OCI-LY1 (cell line): ENCODE results near the gene CENPU.

Experiments used
- H2AFZ ChIP-seq: fragments of 200-600 bp; sonication (generic), shearing (Covaris generic); 2 replicates; pipeline ENCODE4 v1.6.0; 2014; ENCODE audit warnings: antibody characterized with exemption, mild to moderate bottlenecking, low read length
- H3F3A ChIP-seq: fragments of 200-600 bp; sonication (generic), shearing (Covaris generic); 2 replicates; pipeline ENCODE4 v1.6.0; 2014; ENCODE audit warnings: mild to moderate bottlenecking, antibody characterized with exemption, low read length, moderate library complexity; ENCODE audit not compliant: insufficient read depth
- H3K27ac ChIP-seq: fragments of 200-600 bp; sonication (generic); 2 replicates; pipeline ENCODE4 v1.5.1; 2014; ENCODE audit warnings: low read length, mixed run types, mild to moderate bottlenecking, low read depth; ENCODE audit not compliant: poor library complexity, severe bottlenecking
- H3K27me3 ChIP-seq: fragments of 200-600 bp; sonication (generic); 2 replicates; pipeline ENCODE4 v1.6.0; 2014; ENCODE audit warnings: antibody characterized with exemption, mild to moderate bottlenecking, low read length, moderate library complexity; ENCODE audit not compliant: insufficient read depth
- H3K36me3 ChIP-seq: fragments of 200-600 bp; sonication (generic); 2 replicates; pipeline ENCODE4 v1.6.1; 2014; ENCODE audit warnings: mild to moderate bottlenecking, antibody characterized with exemption, low read length, moderate library complexity, mixed read lengths; ENCODE audit not compliant: insufficient read depth
- H3K4me1 ChIP-seq: fragments of 200-600 bp; sonication (generic); 2 replicates; pipeline ENCODE4 v1.5.1; 2014; ENCODE audit warnings: mild to moderate bottlenecking, low read length, moderate library complexity; ENCODE audit not compliant: insufficient read depth, severe bottlenecking
- H3K4me2 ChIP-seq: fragments of 200-600 bp; sonication (generic), shearing (Covaris generic); 2 replicates; pipeline ENCODE4 v1.6.1; 2014; ENCODE audit warnings: low read length
- H3K4me3 ChIP-seq: fragments of 200-600 bp; sonication (generic); 2 replicates; pipeline ENCODE4 v1.5.1; 2014; ENCODE audit warnings: low read length, low read depth, mild to moderate bottlenecking, mixed read lengths; ENCODE audit not compliant: poor library complexity, severe bottlenecking
- H3K79me2 ChIP-seq: fragments of 200-600 bp; shearing (Covaris generic); 2 replicates; pipeline ENCODE4 v1.6.1; 2016; ENCODE audit warnings: mixed run types, low read length, mixed read lengths; ENCODE audit not compliant: insufficient read depth
- H3K9ac ChIP-seq: fragments of 200-600 bp; sonication (generic), shearing (Covaris generic); 2 replicates; pipeline ENCODE4 v1.6.1; 2014; ENCODE audit warnings: mild to moderate bottlenecking, low read length, mixed read lengths
- H3K9me2 ChIP-seq: fragments of 200-600 bp; sonication (generic), shearing (Covaris generic); 2 replicates; pipeline ENCODE4 v1.6.1; 2014; ENCODE audit warnings: low read depth, mild to moderate bottlenecking, low read length, mixed read lengths
- H3K9me3 ChIP-seq: fragments of 200-600 bp; shearing (Covaris generic); 2 replicates; pipeline ENCODE4 v1.6.1; 2014; ENCODE audit warnings: low read length, mixed read lengths
- H4K20me1 ChIP-seq: fragments of 200-600 bp; sonication (generic), shearing (Covaris generic); 2 replicates; pipeline ENCODE4 v1.6.0; 2016; ENCODE audit warnings: mild to moderate bottlenecking, low read length; ENCODE audit not compliant: insufficient read depth
- CTCF ChIP-seq: fragments of 200-600 bp; sonication (generic), shearing (Covaris generic); IDR thresholded peaks from 2 replicates; pipeline ENCODE4 v1.5.1; 2017; ENCODE audit warnings: mild to moderate bottlenecking, antibody characterized with exemption, low read length, moderate library complexity, mixed read lengths
- EZH2 ChIP-seq: fragments of 200-600 bp; sonication (generic), shearing (Covaris generic); IDR thresholded peaks from 2 replicates; pipeline ENCODE4 v1.8.0; 2017; ENCODE audit warnings: borderline replicate concordance, mixed run types, mild to moderate bottlenecking, antibody characterized with exemption, low read length, moderate library complexity, mixed read lengths

CENPU gene

GRCh38 chr4:184752496-184753275 lies 18.8 kb upstream of the CENPU start:
- H3K4me1 ChIP-seq, result no peaks in the 10 kb centered on the region
- no peaks in the 10 kb centered on the region for H3K9me3 ChIP-seq
- no peak overlapping the region for H3K4me3 ChIP-seq
- no peak overlapping the region for H2AFZ ChIP-seq
- H3K9ac ChIP-seq, result no peak overlapping the region
- no peak overlapping the region for H3K4me2 ChIP-seq
- no peaks in the 10 kb centered on the region for H3K27me3 ChIP-seq
- no peaks in the 10 kb centered on the region for H4K20me1 ChIP-seq
- no peak overlapping the region for H3K27ac ChIP-seq
- H3F3A ChIP-seq, result no peaks in the 10 kb centered on the region
- no peaks in the 10 kb centered on the region for H3K9me2 ChIP-seq
- TF ChIP-seq CTCF (no peak), EZH2 (no peak)
- H3K79me2 ChIP-seq, result no peaks in the 10 kb centered on the region
- no peaks in the 10 kb centered on the region for H3K36me3 ChIP-seq

GRCh38 chr4:184751585-184751956 lies 17.7 kb upstream of the CENPU start:
- peaks cover 3% of the 10 kb centered on the region for H3K4me1 ChIP-seq
- H3K27me3 ChIP-seq, result no peaks in the 10 kb centered on the region
- H3K9me3 ChIP-seq, result no peaks in the 10 kb centered on the region
- no peaks in the 10 kb centered on the region for H3F3A ChIP-seq
- no peak overlapping the region for H3K4me3 ChIP-seq
- TF ChIP-seq CTCF (no peak), EZH2 (no peak)
- no peaks in the 10 kb centered on the region for H3K36me3 ChIP-seq
- no peak overlapping the region for H3K9ac ChIP-seq
- H3K79me2 ChIP-seq, result no peaks in the 10 kb centered on the region
- H3K4me2 ChIP-seq, result no peak overlapping the region
- no peak overlapping the region for H3K27ac ChIP-seq
- no peaks in the 10 kb centered on the region for H4K20me1 ChIP-seq
- no peaks in the 10 kb centered on the region for H3K9me2 ChIP-seq
- H2AFZ ChIP-seq, result no peak overlapping the region

- H3K4me1 ChIP-seq, result peaks cover 8% of the 10 kb centered on the region
- H3K36me3 ChIP-seq, result no peaks in the 10 kb centered on the region
- TF ChIP-seq EZH2 (no peak), CTCF (no peak)
- H3K27me3 ChIP-seq, result no peaks in the 10 kb centered on the region
- no peak overlapping the region for H2AFZ ChIP-seq
- H4K20me1 ChIP-seq, result no peaks in the 10 kb centered on the region
- no peaks in the 10 kb centered on the region for H3F3A ChIP-seq
- H3K9me3 ChIP-seq, result no peaks in the 10 kb centered on the region
- no peak overlapping the region for H3K4me2 ChIP-seq
- no peak overlapping the region for H3K27ac ChIP-seq
- no peaks in the 10 kb centered on the region for H3K79me2 ChIP-seq
- H3K9ac ChIP-seq, result no peak overlapping the region
- H3K9me2 ChIP-seq, result no peaks in the 10 kb centered on the region
- H3K4me3 ChIP-seq, result no peak overlapping the region
Measured at GRCh38 chr4:184750926-184751584, 17.2 kb upstream of the CENPU start.
